Stomach (tissue), 9 donors: ENCODE results near the gene PTPRF. TPM values are rescaled to one million over a fixed set of nuclear protein-coding genes. Genes with fewer than 3 reads are reported as not detected.

ENCODE experiments used
- DNase-seq, 2 donors: peaks; one replicate each; pipeline versions ENCODE4 v3.0.0 to v3.0.0-alpha.2; 2013 to 2019
- H3K27ac ChIP-seq, 5 donors: fragments of 200-600 bp in 4 of 5; sonication (generic) in 4 of 5; one replicate each; pipeline ENCODE4 v1.5.1; 2013 to 2019; ENCODE audit warnings: mild to moderate bottlenecking in 1 of 5, moderate library complexity in 1 of 5
- H3K27me3 ChIP-seq, 3 donors: fragments of 200-600 bp; sonication (generic); one replicate each; pipeline ENCODE4 v1.5.1; 2017 to 2019; ENCODE audit warnings: mixed run types in 1 of 3
- H3K36me3 ChIP-seq, 4 donors: fragments of 200-600 bp; sonication (generic); 1 replicate in 3 of 4; 2 replicates in 1 of 4; pipeline ENCODE4 v1.5.1; 2016 to 2019
- H3K4me1 ChIP-seq, 4 donors: fragments of 200-600 bp; sonication (generic); one replicate each; pipeline ENCODE4 v1.5.1; 2016 to 2019
- H3K4me3 ChIP-seq, 4 donors: fragments of 200-600 bp; sonication (generic) in 3 of 4; one replicate each; pipeline ENCODE4 v1.5.1; 2016 to 2019; ENCODE audit warnings: mild to moderate bottlenecking in 1 of 4
- H3K9me3 ChIP-seq, 4 donors: fragments of 200-600 bp; sonication (generic); one replicate each; pipeline ENCODE4 v1.5.1; 2016 to 2019
- CTCF ChIP-seq, 7 experiments: fragments of 450-650 bp in 4 of 7; fragments of 200-600 bp in 3 of 7; sonication (generic) in 3 of 7; IDR thresholded peaks; one replicate each; pipeline ENCODE4 v1.5.1; 2016 to 2019; ENCODE audit warnings: antibody characterized with exemption in 7 of 7, control low read depth in 2 of 7, mild to moderate bottlenecking in 1 of 7
- EP300 ChIP-seq: sonication (generic); formaldehyde crosslinking; IDR thresholded peaks from one replicate; pipeline ENCODE4 v1.6.1; 2017; ENCODE audit warnings: antibody characterized with exemption
- POLR2A ChIP-seq, 4 donors: fragments of 450-650 bp; IDR thresholded peaks; one replicate each; pipeline ENCODE4 v1.6.1; 2016; ENCODE audit warnings: antibody characterized with exemption in 4 of 4, control low read depth in 2 of 4, mild to moderate bottlenecking in 1 of 4, moderate library complexity in 1 of 4
- POLR2AphosphoS5 ChIP-seq, 3 donors: sonication (generic); formaldehyde crosslinking; IDR thresholded peaks; one replicate each; pipeline ENCODE4 v1.6.1; 2016; ENCODE audit warnings: antibody characterized with exemption in 3 of 3
- WGBS, 5 donors: extraction: QIAGEN DNeasy Blood & Tissue Kit in 3 of 5; methylation state at CpG; one replicate each; pipeline versions ENCODE4 v1.1.5 to v1.1.7; 2013 to 2018; 5-methylcytosine and 5-hydroxymethylcytosine counted together
- intact Hi-C: fragments of 100-400 bp; cut with DNase I; formaldehyde crosslinking; loops from one replicate; pipeline ENCODE4 v1.15.1; 2023; ENCODE audit warnings: low total_unique reads
- polyA plus RNA-seq, 3 donors: library from polyadenylated mRNA; stranded (reverse); fragments of 200-250 nt; gene quantifications; one replicate each; pipeline ENCODE4 v1.2.3, GENCODE V29; 2013
- total RNA-seq, 5 donors: library from RNA; depleted of rRNA; stranded (reverse); fragments of >200 nt; gene quantifications; one replicate each; pipeline versions ENCODE4 v1.1.0 to v1.2.3, GENCODE V29; 2014 to 2016
- donor health status: healthy with polysubstance abuse.
- donor health status: Bipolar disorder and iron deficiency.
- donor health status: healthy.

The PTPRF gene
- total and polyA plus RNA-seq, 8 donors = 11.3 to 282 (median 82.0) TPM

DNA sequence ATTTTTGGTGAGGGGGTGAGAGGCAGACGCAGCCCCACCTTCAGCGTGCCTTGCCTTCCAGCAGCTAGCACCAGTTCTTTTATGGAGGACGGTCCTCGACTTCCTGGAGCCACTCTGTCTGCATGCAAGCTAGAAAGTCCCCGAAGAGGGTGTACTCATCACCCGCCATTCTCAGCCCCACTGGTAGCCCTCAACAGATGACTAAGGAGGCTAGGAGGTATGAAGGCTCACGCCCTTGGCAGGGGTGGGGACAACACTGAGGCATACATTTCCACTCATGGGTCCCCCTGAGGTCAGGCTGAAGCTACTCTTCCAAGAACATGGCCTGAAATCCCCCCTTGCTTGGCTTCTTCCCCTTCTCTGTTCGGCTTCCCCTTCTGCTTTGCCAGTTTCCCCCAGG is 8.9 kb upstream of the PTPRF start:
- H3K36me3 ChIP-seq = no peaks in the 10 kb centered on the region
- intact Hi-C loops = no loop called here
- TF ChIP-seq CTCF (IDR thresholded peaks at IDR 0.05) (no peak), POLR2A (IDR thresholded peaks at IDR 0.05) (no peak)
- 85 to 94% (median 90%) methylated on average over 7 to 8 of the region's 8 CpGs for WGBS, 5 donors
- H3K27ac ChIP-seq = no peak overlapping the region
- peaks cover 0 to 14% (median 0%) of the 10 kb centered on the region in 3 donors for H3K27me3 ChIP-seq
- H3K4me3 ChIP-seq = no peak overlapping the region
- no peak for DNase-seq
- H3K4me1 ChIP-seq = no peaks in the 10 kb centered on the region
- no peaks in the 10 kb centered on the region for H3K9me3 ChIP-seq

GRCh38 chr1:43522431-43522775 is 8.3 kb upstream of the PTPRF start:
- Histone ChIP-seq H3K4me3 (no peak overlapping the region), H3K4me1 (no peaks in the 10 kb centered on the region), H3K36me3 (no peaks in the 10 kb centered on the region), H3K27ac (no peak overlapping the region), H3K9me3 (no peaks in the 10 kb centered on the region), H3K27me3 (peaks cover 0 to 14% (median 0%) of the 10 kb centered on the region in 3 donors)
- no peak for DNase-seq
- intact Hi-C loops = no loop called here
- 84 to 100% (median 88%) methylated on average over 1 of the region's 1 CpG for WGBS, 5 donors
- no peak for TF ChIP-seq POLR2A (IDR thresholded peaks at IDR 0.05)
- TF ChIP-seq POLR2AphosphoS5 (IDR thresholded peaks at IDR 0.05) = no peak
- TF ChIP-seq EP300 = no peak
- no peak for TF ChIP-seq CTCF (IDR thresholded peaks at IDR 0.05)

GRCh38 chr1:43522776-43523480 is 7.8 kb upstream of the PTPRF start:
- H3K4me1 ChIP-seq = no peaks in the 10 kb centered on the region
- no peaks in the 10 kb centered on the region for H3K36me3 ChIP-seq
- no peak overlapping the region for H3K4me3 ChIP-seq
- peaks cover 0 to 14% (median 0%) of the 10 kb centered on the region in 3 donors for H3K27me3 ChIP-seq
- H3K9me3 ChIP-seq = no peaks in the 10 kb centered on the region
- intact Hi-C loops = no loop called here
- H3K27ac ChIP-seq = no peak overlapping the region
- TF ChIP-seq POLR2AphosphoS5 (IDR thresholded peaks at IDR 0.05) (peak in 1 of 3 donors; percentile 32), POLR2A (IDR thresholded peaks at IDR 0.05) (no peak)
- WGBS, 5 donors = 57 to 71% (median 68%) methylated on average over 13 of the region's 13 CpGs
- peak; percentile 48 to 72 for DNase-seq

- peak in 1 of 2 donors; percentile 80 for DNase-seq
- Histone ChIP-seq H3K36me3 (no peaks in the 10 kb centered on the region), H3K4me3 (no peak overlapping the region), H3K27me3 (peaks cover 0 to 7% (median 0%) of the 10 kb centered on the region in 3 donors), H3K27ac (no peak overlapping the region), H3K9me3 (no peaks in the 10 kb centered on the region), H3K4me1 (peaks cover 6 to 9% (median 7%) of the 10 kb centered on the region in 4 donors)
- intact Hi-C loops = loop anchor here (5.0 kb wide), 1 partner anchor 122 kb away; no protein-coding TSS in a partner anchor
- 48 to 57% (median 52%) methylated on average over 8 of the region's 8 CpGs for WGBS, 5 donors
- TF ChIP-seq CTCF (IDR thresholded peaks at IDR 0.05) (no peak), POLR2A (IDR thresholded peaks at IDR 0.05) (no peak), EP300 (no peak), POLR2AphosphoS5 (IDR thresholded peaks at IDR 0.05) (no peak)
Observed at GRCh38 chr1:43524804-43525203, 5.9 kb upstream of the PTPRF start.

GRCh38 chr1:43526002-43526401 is 4.7 kb upstream of the PTPRF start:
- intact Hi-C loops = loop anchor here (5.0 kb wide), 1 partner anchor 121 kb away; no protein-coding TSS in a partner anchor
- Histone ChIP-seq H3K36me3 (no peaks in the 10 kb centered on the region), H3K27ac (no peak overlapping the region), H3K4me1 (peaks cover 12 to 16% (median 15%) of the 10 kb centered on the region in 4 donors), H3K9me3 (no peaks in the 10 kb centered on the region), H3K4me3 (no peak overlapping the region), H3K27me3 (peaks cover 0 to 4% (median 0%) of the 10 kb centered on the region in 3 donors)
- TF ChIP-seq POLR2AphosphoS5 (IDR thresholded peaks at IDR 0.05) (no peak), EP300 (no peak), POLR2A (IDR thresholded peaks at IDR 0.05) (no peak), CTCF (IDR thresholded peaks at IDR 0.05) (no peak)
- DNase-seq = no peak
- 84 to 91% (median 86%) methylated on average over 10 of the region's 10 CpGs for WGBS, 5 donors
